ENCODE results near the gene STOX1.

DNA sequence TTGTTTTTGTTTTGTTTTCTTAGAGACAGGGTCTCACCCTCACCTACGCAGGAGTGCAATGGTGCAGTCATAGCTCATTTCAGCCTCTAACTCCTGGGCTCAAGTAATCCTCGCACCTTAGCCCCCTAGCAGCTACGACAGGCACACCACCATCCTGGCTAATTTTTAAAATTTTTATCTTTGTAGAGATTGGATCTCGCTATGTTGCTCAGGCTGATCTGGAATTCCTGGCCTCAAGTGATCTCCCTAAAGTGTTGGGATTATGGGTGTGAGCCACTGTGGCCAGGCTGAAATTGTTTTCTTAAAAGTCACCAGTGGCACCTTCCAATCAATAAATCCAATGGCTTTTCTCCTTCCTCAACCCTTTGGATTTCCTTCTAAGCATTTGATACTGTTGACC, 52.9 kb downstream of the STOX1 start:
- TF ChIP-seq, protein P1, sequence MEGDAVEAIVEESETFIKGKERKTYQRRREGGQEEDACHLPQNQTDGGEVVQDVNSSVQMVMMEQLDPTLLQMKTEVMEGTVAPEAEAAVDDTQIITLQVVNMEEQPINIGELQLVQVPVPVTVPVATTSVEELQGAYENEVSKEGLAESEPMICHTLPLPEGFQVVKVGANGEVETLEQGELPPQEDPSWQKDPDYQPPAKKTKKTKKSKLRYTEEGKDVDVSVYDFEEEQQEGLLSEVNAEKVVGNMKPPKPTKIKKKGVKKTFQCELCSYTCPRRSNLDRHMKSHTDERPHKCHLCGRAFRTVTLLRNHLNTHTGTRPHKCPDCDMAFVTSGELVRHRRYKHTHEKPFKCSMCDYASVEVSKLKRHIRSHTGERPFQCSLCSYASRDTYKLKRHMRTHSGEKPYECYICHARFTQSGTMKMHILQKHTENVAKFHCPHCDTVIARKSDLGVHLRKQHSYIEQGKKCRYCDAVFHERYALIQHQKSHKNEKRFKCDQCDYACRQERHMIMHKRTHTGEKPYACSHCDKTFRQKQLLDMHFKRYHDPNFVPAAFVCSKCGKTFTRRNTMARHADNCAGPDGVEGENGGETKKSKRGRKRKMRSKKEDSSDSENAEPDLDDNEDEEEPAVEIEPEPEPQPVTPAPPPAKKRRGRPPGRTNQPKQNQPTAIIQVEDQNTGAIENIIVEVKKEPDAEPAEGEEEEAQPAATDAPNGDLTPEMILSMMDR (IDR thresholded peaks at IDR 0.05): no peak
- TF ChIP-seq POLR2A (IDR thresholded peaks at IDR 0.05): no peak

Data from ovary (tissue), 3 donors.